ENCODE measurements around the gene AQP4.

DNA sequence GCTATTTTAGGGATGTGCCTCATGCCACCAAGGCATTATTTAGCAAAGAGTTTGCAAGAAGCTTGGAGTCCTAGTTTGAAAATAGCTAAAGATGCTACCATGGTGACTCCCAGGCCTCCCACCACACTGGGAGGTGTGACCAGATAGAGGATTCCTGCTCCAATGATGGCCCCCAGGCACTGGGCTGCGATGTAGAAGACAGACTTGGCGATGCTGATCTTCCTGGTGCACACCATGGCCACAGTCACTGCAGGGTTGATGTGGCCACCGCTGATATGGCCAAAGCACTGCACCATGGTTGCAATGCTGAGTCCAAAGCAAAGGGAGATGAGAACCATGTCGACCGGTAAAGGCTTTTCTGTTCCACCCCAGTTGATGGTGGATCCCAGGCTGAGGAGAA lies 3.4 kb downstream of the AQP4 start:
- no peak for TF ChIP-seq POLR2A (IDR thresholded peaks at IDR 0.05)
- TF ChIP-seq, protein P1, sequence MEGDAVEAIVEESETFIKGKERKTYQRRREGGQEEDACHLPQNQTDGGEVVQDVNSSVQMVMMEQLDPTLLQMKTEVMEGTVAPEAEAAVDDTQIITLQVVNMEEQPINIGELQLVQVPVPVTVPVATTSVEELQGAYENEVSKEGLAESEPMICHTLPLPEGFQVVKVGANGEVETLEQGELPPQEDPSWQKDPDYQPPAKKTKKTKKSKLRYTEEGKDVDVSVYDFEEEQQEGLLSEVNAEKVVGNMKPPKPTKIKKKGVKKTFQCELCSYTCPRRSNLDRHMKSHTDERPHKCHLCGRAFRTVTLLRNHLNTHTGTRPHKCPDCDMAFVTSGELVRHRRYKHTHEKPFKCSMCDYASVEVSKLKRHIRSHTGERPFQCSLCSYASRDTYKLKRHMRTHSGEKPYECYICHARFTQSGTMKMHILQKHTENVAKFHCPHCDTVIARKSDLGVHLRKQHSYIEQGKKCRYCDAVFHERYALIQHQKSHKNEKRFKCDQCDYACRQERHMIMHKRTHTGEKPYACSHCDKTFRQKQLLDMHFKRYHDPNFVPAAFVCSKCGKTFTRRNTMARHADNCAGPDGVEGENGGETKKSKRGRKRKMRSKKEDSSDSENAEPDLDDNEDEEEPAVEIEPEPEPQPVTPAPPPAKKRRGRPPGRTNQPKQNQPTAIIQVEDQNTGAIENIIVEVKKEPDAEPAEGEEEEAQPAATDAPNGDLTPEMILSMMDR (IDR thresholded peaks at IDR 0.05) = no peak

All from tibial nerve (tissue), 3 donors.